ENCODE results near the gene NRAP.

DNA sequence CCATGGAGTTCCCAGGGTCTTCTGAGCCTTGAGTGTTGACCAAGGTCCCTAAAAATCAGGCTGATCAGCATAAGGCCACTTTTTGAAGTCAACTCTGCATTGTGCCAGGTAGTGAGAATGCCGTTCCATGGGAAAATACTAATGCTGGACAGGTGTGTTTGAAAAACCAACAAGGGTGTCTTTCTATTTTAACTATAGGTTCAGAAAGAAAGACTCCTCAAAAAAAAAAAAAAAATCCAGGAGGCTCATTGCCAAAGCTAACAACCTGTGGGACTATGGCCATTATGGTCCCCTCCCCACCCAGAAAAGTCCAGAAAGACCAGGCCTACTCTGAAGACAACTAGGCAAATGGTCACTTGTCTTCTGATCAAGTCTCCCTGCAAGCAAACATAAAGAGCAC, 44.4 kb downstream of the NRAP start:
- TF ChIP-seq CTCF (IDR thresholded peaks at IDR 0.05; ENCODE audit: low read length) (no peak), EZH2 (IDR thresholded peaks at IDR 0.05; ENCODE audit: borderline replicate concordance, low read length) (no peak)
